CD14-positive monocyte (primary cell): ENCODE measurements around the gene KCTD5. TPM values are rescaled to one million over a fixed set of nuclear protein-coding genes. Genes with fewer than 3 reads are reported as not detected.
"Not testable (repeated sequence)": the region's sequence is repeated elsewhere in the genome, so short reads cannot be mapped to it uniquely, and the experiment has no call there.

ENCODE experiments used
- DNase-seq, 3 donors: peaks; one replicate each; pipeline ENCODE4 v3.0.0-alpha.2; 2011 to 2022
- H2AFZ ChIP-seq: 2 replicates; pipeline ENCODE4 v1.6.0; 2012; ENCODE audit warnings: mild to moderate bottlenecking, low read depth, low read length, inconsistent platforms; ENCODE audit not compliant: insufficient read depth, poor library complexity, severe bottlenecking
- H3K27ac ChIP-seq, 2 donors: 1 replicate in 1 of 2; 2 replicates in 1 of 2; pipeline ENCODE4 v1.5.1; 2012 to 2013; ENCODE audit warnings: low read length in 2 of 2, control low read depth in 1 of 2, inconsistent platforms in 1 of 2, low read depth in 1 of 2, mild to moderate bottlenecking in 1 of 2
- H3K27me3 ChIP-seq, 2 donors: one replicate each; pipeline versions ENCODE4 v1.6.0 to v1.6.1; 2011 to 2013; ENCODE audit warnings: low read length in 2 of 2; ENCODE audit not compliant: control insufficient read depth in 2 of 2, insufficient read depth in 2 of 2
- H3K36me3 ChIP-seq, 2 donors: replicated peaks in 1 of 2; 1 replicate in 1 of 2; 2 replicates in 1 of 2; pipeline versions ENCODE4 v1.5.1 to v1.6.1; 2012 to 2013; ENCODE audit warnings: low read length in 2 of 2, control low read depth in 1 of 2, inconsistent platforms in 1 of 2, mild to moderate bottlenecking in 1 of 2; ENCODE audit not compliant: insufficient read depth in 2 of 2, control insufficient read depth in 1 of 2
- H3K4me1 ChIP-seq, 2 donors: 1 replicate in 1 of 2; 2 replicates in 1 of 2; pipeline versions ENCODE4 v1.5.1 to v1.6.1; 2012 to 2013; ENCODE audit warnings: low read length in 2 of 2, control low read depth in 1 of 2, inconsistent platforms in 1 of 2, mild to moderate bottlenecking in 1 of 2, moderate library complexity in 1 of 2; ENCODE audit not compliant: insufficient read depth in 2 of 2, control insufficient read depth in 1 of 2
- H3K4me2 ChIP-seq: replicated peaks from 2 replicates; pipeline ENCODE3; 2012; ENCODE audit warnings: low read length, moderate library complexity, mild to moderate bottlenecking; ENCODE audit not compliant: poor library complexity, severe bottlenecking; ENCODE audit errors: extremely low read depth
- H3K4me3 ChIP-seq, 3 experiments: fragments of 200-600 bp in 1 of 3; sonication (generic) in 1 of 3; replicated peaks in 1 of 3; 1 replicate in 2 of 3; 2 replicates in 1 of 3; pipeline ENCODE4 v1.5.1; 2011 to 2013; ENCODE audit warnings: low read length in 3 of 3, mild to moderate bottlenecking in 3 of 3, control low read depth in 2 of 3, low read depth in 2 of 3, inconsistent platforms in 1 of 3, moderate library complexity in 1 of 3
- H3K79me2 ChIP-seq: 2 replicates; pipeline ENCODE4 v1.6.0; 2012; ENCODE audit warnings: mild to moderate bottlenecking, control low read depth, inconsistent platforms, low read length, moderate library complexity; ENCODE audit not compliant: insufficient read depth
- H3K9ac ChIP-seq: 2 replicates; pipeline ENCODE4 v1.6.0; 2017; ENCODE audit warnings: low read length, mild to moderate bottlenecking; ENCODE audit not compliant: insufficient read depth, poor library complexity, severe bottlenecking
- H3K9me3 ChIP-seq, 2 donors: replicated peaks in 1 of 2; 1 replicate in 1 of 2; 2 replicates in 1 of 2; pipeline versions ENCODE4 v1.5.1 to v1.6.1; 2012 to 2013; ENCODE audit warnings: low read length in 2 of 2, control low read depth in 1 of 2; ENCODE audit not compliant: control insufficient read depth in 1 of 2, insufficient read depth in 1 of 2
- H4K20me1 ChIP-seq: 2 replicates; pipeline ENCODE4 v1.6.0; 2012; ENCODE audit warnings: mild to moderate bottlenecking, low read length, control low read depth, moderate library complexity; ENCODE audit not compliant: insufficient read depth
- H3K27ac Mint-ChIP-seq, 7 donors: one replicate each; pipeline ENCODE4 v1.8.0; 2020; ENCODE audit warnings: mild to moderate bottlenecking in 7 of 7, mixed read lengths in 7 of 7, moderate library complexity in 6 of 7, inconsistent platforms in 2 of 7
- H3K27me3 Mint-ChIP-seq, 3 donors: one replicate each; pipeline ENCODE4 v1.8.0; 2021 to 2022; ENCODE audit warnings: low read depth in 3 of 3, mild to moderate bottlenecking in 3 of 3, mixed read lengths in 3 of 3, moderate library complexity in 3 of 3, inconsistent platforms in 1 of 3
- H3K36me3 Mint-ChIP-seq, 2 donors: one replicate each; pipeline ENCODE4 v1.8.0; 2020; ENCODE audit warnings: mixed read lengths in 2 of 2, inconsistent platforms in 1 of 2, mild to moderate bottlenecking in 1 of 2
- H3K4me1 Mint-ChIP-seq: one replicate; pipeline ENCODE4 v1.8.0; 2020; ENCODE audit warnings: mild to moderate bottlenecking, mixed read lengths
- H3K4me3 Mint-ChIP-seq, 2 donors: one replicate each; pipeline ENCODE4 v1.8.0; 2020; ENCODE audit warnings: mild to moderate bottlenecking in 2 of 2, mixed read lengths in 2 of 2, moderate library complexity in 1 of 2
- H3K9me3 Mint-ChIP-seq, 7 donors: one replicate each; pipeline ENCODE4 v1.8.0; 2020 to 2022; ENCODE audit warnings: mixed read lengths in 7 of 7, mild to moderate bottlenecking in 6 of 7, moderate library complexity in 6 of 7, inconsistent platforms in 2 of 7
- WGBS: methylation state at CpG from one replicate; pipeline ENCODE4 v1.1.5; 2013; ENCODE audit warnings: missing lambda C conversion rate; ENCODE audit not compliant: insufficient coverage; 5-methylcytosine and 5-hydroxymethylcytosine counted together
- intact Hi-C, 2 donors: fragments of 100-400 bp; cut with micrococcal nuclease; formaldehyde crosslinking; loops; one replicate each; pipeline versions ENCODE4 v1.15.0 to v1.15.1; 2023
- polyA plus RNA-seq, 3 donors: library from polyadenylated mRNA; depleted of rRNA in 1 of 3; unstranded in 2 of 3; stranded (reverse) in 1 of 3; fragments of 300-500 nt in 2 of 3; fragments of >200 nt in 1 of 3; fragmentation: Illumina TruSeq in 2 of 3; gene quantifications; 1 replicate in 2 of 3; 2 replicates in 1 of 3; pipeline ENCODE4 v1.2.3, GENCODE V29; 2012 to 2021
- TF ChIP-seq, protein P1 (sequence below): fragments of 200-600 bp; IDR thresholded peaks from one replicate; pipeline ENCODE4 v1.8.0; 2022; ENCODE audit warnings: antibody characterized with exemption, mild to moderate bottlenecking

Gene KCTD5
- polyA plus RNA-seq, 3 donors = 16.0 to 23.1 (median 21.0) TPM

DNA sequence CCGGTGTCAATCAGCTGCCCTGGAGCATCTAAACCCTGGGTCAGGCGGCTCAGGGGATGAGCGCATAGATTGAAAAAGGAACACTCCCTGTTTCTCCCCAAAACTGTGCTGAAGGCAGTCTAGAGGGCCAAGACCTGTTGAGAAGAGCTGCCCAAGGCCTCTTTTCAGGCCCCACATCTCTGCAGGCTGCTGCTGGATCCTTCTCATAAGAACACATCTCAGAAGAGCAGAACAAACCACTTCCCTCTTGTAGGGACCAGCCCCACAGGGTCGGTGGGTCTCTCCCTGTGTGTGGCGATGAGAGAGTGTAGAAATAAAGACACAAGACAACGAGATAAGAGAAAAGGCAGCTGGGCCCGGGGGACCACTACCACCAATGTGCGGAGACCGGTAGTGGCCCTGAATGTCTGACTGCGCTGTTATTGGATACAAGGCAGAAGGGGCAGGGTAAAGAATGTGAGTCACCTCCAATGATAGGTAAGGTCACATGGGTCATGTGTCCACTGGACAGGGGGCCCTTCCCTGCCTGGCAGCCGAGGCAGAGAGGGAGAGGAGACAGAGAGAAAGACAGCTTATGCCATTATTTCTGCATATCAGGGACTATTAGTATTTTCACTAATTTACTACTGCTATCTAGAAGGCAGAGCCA, 22.2 kb upstream of the KCTD5 start:
- H3K79me2 ChIP-seq, DNase-seq, H3K4me1 ChIP-seq, H3K9ac ChIP-seq, H3K9me3 Mint-ChIP-seq, H3K9me3 ChIP-seq, H4K20me1 ChIP-seq, H3K4me3 ChIP-seq, H2AFZ ChIP-seq, H3K4me2 ChIP-seq, intact Hi-C loops, H3K27ac ChIP-seq: not testable (repeated sequence)
- Mint-ChIP-seq H3K27ac (peak overlapping the region in 3 of 7 donors; percentile 32 to 57 (median 46)), H3K27me3 (peaks cover 20 to 30% (median 22%) of the 10 kb centered on the region in 3 donors), H3K36me3 (peaks cover 33 to 34% of the 10 kb centered on the region in 2 donors), H3K4me1 (peaks cover 11% of the 10 kb centered on the region), H3K4me3 (peak overlapping the region in 1 of 2 donors; percentile 30)
- WGBS = 57% methylated on average over 4 of the region's 11 CpGs
- Histone ChIP-seq H3K27me3 (peaks cover 12 to 17% of the 10 kb centered on the region in 2 donors), H3K36me3 (peaks cover 0 to 34% of the 10 kb centered on the region in 2 donors)

DNA sequence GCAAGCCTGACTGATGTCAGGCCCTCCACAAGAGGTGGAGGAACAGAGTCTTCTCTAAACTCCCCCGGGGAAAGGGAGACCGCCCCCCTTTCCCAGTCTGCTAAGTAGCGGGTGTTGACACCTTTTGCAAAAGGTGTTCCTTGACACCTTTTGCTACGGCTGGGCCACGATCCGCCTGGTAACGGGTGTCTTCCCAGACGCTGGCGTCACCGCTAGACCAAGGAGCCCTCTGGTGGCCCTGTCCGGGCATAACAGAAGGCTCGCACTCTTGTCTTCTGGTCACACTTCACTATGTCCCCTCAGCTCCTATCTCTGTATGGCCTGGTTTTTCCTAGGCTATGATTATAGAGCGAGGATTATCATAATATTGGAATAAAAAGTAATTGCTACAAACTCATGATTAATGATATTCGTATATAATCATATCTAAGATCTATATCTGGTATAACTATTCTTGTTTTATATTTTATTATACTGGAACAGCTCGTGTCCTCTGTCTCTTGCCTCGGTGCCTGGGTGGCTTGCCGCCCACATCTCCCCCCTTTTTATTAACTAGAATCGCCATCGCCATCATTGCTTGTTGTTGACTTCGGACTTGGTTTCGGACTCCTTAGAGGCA, 21.5 kb upstream of the KCTD5 start:
- Mint-ChIP-seq H3K4me1 (peaks cover 11% of the 10 kb centered on the region), H3K27me3 (peaks cover 17 to 25% (median 21%) of the 10 kb centered on the region in 3 donors), H3K27ac (peak overlapping the region in 1 of 7 donors; percentile 44), H3K36me3 (peaks cover 34% of the 10 kb centered on the region in 2 donors)
- Histone ChIP-seq H3K36me3 (peaks cover 0 to 41% of the 10 kb centered on the region in 2 donors), H3K27me3 (peaks cover 12 to 14% of the 10 kb centered on the region in 2 donors)
- H3K4me2 ChIP-seq, intact Hi-C loops, H3K9ac ChIP-seq, H4K20me1 ChIP-seq, H3K4me3 Mint-ChIP-seq, H3K4me1 ChIP-seq, H3K9me3 Mint-ChIP-seq, H3K4me3 ChIP-seq, H3K27ac ChIP-seq, H3K79me2 ChIP-seq, H2AFZ ChIP-seq, H3K9me3 ChIP-seq: not testable (repeated sequence)
- TF ChIP-seq, protein P1, sequence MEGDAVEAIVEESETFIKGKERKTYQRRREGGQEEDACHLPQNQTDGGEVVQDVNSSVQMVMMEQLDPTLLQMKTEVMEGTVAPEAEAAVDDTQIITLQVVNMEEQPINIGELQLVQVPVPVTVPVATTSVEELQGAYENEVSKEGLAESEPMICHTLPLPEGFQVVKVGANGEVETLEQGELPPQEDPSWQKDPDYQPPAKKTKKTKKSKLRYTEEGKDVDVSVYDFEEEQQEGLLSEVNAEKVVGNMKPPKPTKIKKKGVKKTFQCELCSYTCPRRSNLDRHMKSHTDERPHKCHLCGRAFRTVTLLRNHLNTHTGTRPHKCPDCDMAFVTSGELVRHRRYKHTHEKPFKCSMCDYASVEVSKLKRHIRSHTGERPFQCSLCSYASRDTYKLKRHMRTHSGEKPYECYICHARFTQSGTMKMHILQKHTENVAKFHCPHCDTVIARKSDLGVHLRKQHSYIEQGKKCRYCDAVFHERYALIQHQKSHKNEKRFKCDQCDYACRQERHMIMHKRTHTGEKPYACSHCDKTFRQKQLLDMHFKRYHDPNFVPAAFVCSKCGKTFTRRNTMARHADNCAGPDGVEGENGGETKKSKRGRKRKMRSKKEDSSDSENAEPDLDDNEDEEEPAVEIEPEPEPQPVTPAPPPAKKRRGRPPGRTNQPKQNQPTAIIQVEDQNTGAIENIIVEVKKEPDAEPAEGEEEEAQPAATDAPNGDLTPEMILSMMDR = peak; percentile 81
- 0% methylated on average over 6 of the region's 21 CpGs for WGBS
- DNase-seq = peak in 1 of 3 donors; percentile 12
